ENCODE measurements around the gene KLF14. TPM values are rescaled to one million over a fixed set of nuclear protein-coding genes. Genes with fewer than 3 reads are reported as not detected.
"Not testable (repeated sequence)": the region's sequence is repeated elsewhere in the genome, so short reads cannot be mapped to it uniquely, and the experiment has no call there.

KLF14 gene
- total RNA-seq, 1 donor from 2014 or later = not detected

GRCh38 chr7:130768854-130769253 is 34.8 kb upstream of the KLF14 start:
- Histone ChIP-seq H3K27me3 (no peaks in the 10 kb centered on the region), H4K20me1 (ENCODE audit: low read depth) (no peaks in the 10 kb centered on the region), H3F3A (ENCODE audit: low read depth) (no peaks in the 10 kb centered on the region), H3K79me2 (ENCODE audit: low read depth) (no peaks in the 10 kb centered on the region), H3K4me1 (no peaks in the 10 kb centered on the region), H3K4me2 (no peak overlapping the region), H3K27ac (no peak overlapping the region), H3K9ac (no peak overlapping the region), H2AFZ (replicated peaks) (no peak overlapping the region), H3K36me3 (no peaks in the 10 kb centered on the region), H3K4me3 (no peak overlapping the region), H3K9me3 (ENCODE audit: low read depth) (peaks cover 3% of the 10 kb centered on the region)
- DNase-seq (ENCODE audit: low spot score) = no peak
- no peak for TF ChIP-seq EZH2 (IDR thresholded peaks at IDR 0.05)
- no peak for TF ChIP-seq CTCF (IDR thresholded peaks at IDR 0.05)
- no peak for TF ChIP-seq EZH2phosphoT487 (IDR thresholded peaks at IDR 0.05)
- Mint-ChIP-seq H3K9me3 (peaks cover 41% of the 10 kb centered on the region), H3K27me3 (ENCODE audit: insufficient read depth, low read depth) (peaks cover 5% of the 10 kb centered on the region), H3K36me3 (no peaks in the 10 kb centered on the region), H3K4me3 (no peak overlapping the region), H3K4me1 (no peaks in the 10 kb centered on the region), H3K27ac (no peak overlapping the region)

GRCh38 chr7:130764569-130764968 is 30.6 kb upstream of the KLF14 start:
- H2AFZ ChIP-seq (replicated peaks); H3K27ac ChIP-seq; H3K27me3 Mint-ChIP-seq (ENCODE audit: insufficient read depth, low read depth); H3K36me3 Mint-ChIP-seq; H3F3A ChIP-seq (ENCODE audit: low read depth); H3K4me2 ChIP-seq; H3K4me1 Mint-ChIP-seq; H3K4me3 Mint-ChIP-seq; H3K36me3 ChIP-seq; H3K9me3 ChIP-seq (ENCODE audit: low read depth); DNase-seq (ENCODE audit: low spot score); H3K79me2 ChIP-seq (ENCODE audit: low read depth); H4K20me1 ChIP-seq (ENCODE audit: low read depth); H3K4me1 ChIP-seq; H3K4me3 ChIP-seq; H3K9ac ChIP-seq; H3K27ac Mint-ChIP-seq; H3K27me3 ChIP-seq: not testable (repeated sequence)
- H3K9me3 Mint-ChIP-seq = peaks cover 24% of the 10 kb centered on the region

- H3K36me3 Mint-ChIP-seq = no peaks in the 10 kb centered on the region
- Histone ChIP-seq H3K4me2 (no peak overlapping the region), H3K9ac (no peak overlapping the region), H3K27me3 (no peaks in the 10 kb centered on the region), H3K4me1 (no peaks in the 10 kb centered on the region), H3F3A (ENCODE audit: low read depth) (no peaks in the 10 kb centered on the region), H3K36me3 (no peaks in the 10 kb centered on the region), H3K79me2 (ENCODE audit: low read depth) (no peaks in the 10 kb centered on the region), H4K20me1 (ENCODE audit: low read depth) (no peaks in the 10 kb centered on the region), H3K9me3 (ENCODE audit: low read depth) (no peaks in the 10 kb centered on the region), H2AFZ (replicated peaks) (no peak overlapping the region), H3K4me3 (no peak overlapping the region), H3K27ac (no peak overlapping the region)
- TF ChIP-seq EZH2phosphoT487 (IDR thresholded peaks at IDR 0.05) (no peak), CTCF (IDR thresholded peaks at IDR 0.05) (peak; percentile 87)
- no peak overlapping the region for H3K27ac Mint-ChIP-seq
- no peaks in the 10 kb centered on the region for H3K4me1 Mint-ChIP-seq
- no peaks in the 10 kb centered on the region for H3K9me3 Mint-ChIP-seq
- no peak overlapping the region for H3K4me3 Mint-ChIP-seq
- peak; percentile 61 for DNase-seq (ENCODE audit: low spot score)
- peaks cover 6% of the 10 kb centered on the region for H3K27me3 Mint-ChIP-seq (ENCODE audit: insufficient read depth, low read depth)
Observed at GRCh38 chr7:130758429-130759056, 24.5 kb upstream of the KLF14 start.

GRCh38 chr7:130756316-130756715 is 22.3 kb upstream of the KLF14 start:
- H3K4me2 ChIP-seq = no peak overlapping the region
- no peaks in the 10 kb centered on the region for H3K9me3 ChIP-seq (ENCODE audit: low read depth)
- DNase-seq (ENCODE audit: low spot score) = no peak
- H3F3A ChIP-seq (ENCODE audit: low read depth) = no peaks in the 10 kb centered on the region
- H3K27ac ChIP-seq = no peak overlapping the region
- H4K20me1 ChIP-seq (ENCODE audit: low read depth) = no peaks in the 10 kb centered on the region
- H3K27me3 Mint-ChIP-seq (ENCODE audit: insufficient read depth, low read depth) = peaks cover 6% of the 10 kb centered on the region
- no peaks in the 10 kb centered on the region for H3K27me3 ChIP-seq
- H3K36me3 Mint-ChIP-seq = no peaks in the 10 kb centered on the region
- H3K36me3 ChIP-seq = no peaks in the 10 kb centered on the region
- TF ChIP-seq EZH2phosphoT487 (IDR thresholded peaks at IDR 0.05) = no peak
- no peak for TF ChIP-seq EZH2 (IDR thresholded peaks at IDR 0.05)
- TF ChIP-seq CTCF (IDR thresholded peaks at IDR 0.05) = no peak
- H2AFZ ChIP-seq (replicated peaks) = no peak overlapping the region
- H3K9ac ChIP-seq = no peak overlapping the region
- H3K79me2 ChIP-seq (ENCODE audit: low read depth) = no peaks in the 10 kb centered on the region
- H3K4me3 Mint-ChIP-seq = no peak overlapping the region
- H3K27ac Mint-ChIP-seq = no peak overlapping the region
- no peak overlapping the region for H3K4me3 ChIP-seq
- no peaks in the 10 kb centered on the region for H3K9me3 Mint-ChIP-seq
- no peaks in the 10 kb centered on the region for H3K4me1 ChIP-seq
- H3K4me1 Mint-ChIP-seq = no peaks in the 10 kb centered on the region

Measured in neural progenitor cell (in vitro differentiated cells).